Stimulated activated effector memory CD8-positive, alpha-beta T cell treated with anti-CD3 and anti-CD28 coated beads, Interleukin-12 subunit alpha, Interleukin-12 subunit beta, amount 100 ng/mL, for 72 hours (primary cell): ENCODE measurements around the gene AAGAB.

Experiments
- ATAC-seq: fragments of 150-1000 bp; cut with Tn5 transposase; 2 replicates; pipeline ENCODE4 v1.10.0; 2021
- DNase-seq, 2 donors: peaks; one replicate each; pipeline ENCODE4 v3.0.0; 2021 to 2022; ENCODE audit warnings: low spot score in 2 of 2
- H3K27ac Mint-ChIP-seq: one replicate; pipeline ENCODE4 v1.8.0; 2022; ENCODE audit warnings: mild to moderate bottlenecking, mixed read lengths
- H3K36me3 Mint-ChIP-seq: one replicate; pipeline ENCODE4 v1.8.0; 2022; ENCODE audit warnings: mild to moderate bottlenecking, mixed read lengths
- H3K4me1 Mint-ChIP-seq: one replicate; pipeline ENCODE4 v1.8.0; 2022; ENCODE audit warnings: mixed read lengths
- H3K4me3 Mint-ChIP-seq: one replicate; pipeline ENCODE4 v1.8.0; 2022; ENCODE audit warnings: mild to moderate bottlenecking, mixed read lengths
- H3K9me3 Mint-ChIP-seq: one replicate; pipeline ENCODE4 v1.8.0; 2022; ENCODE audit warnings: mixed read lengths

AAGAB gene

GRCh38 chr15:67192185-67192820 lies 62.2 kb downstream of the AAGAB start:
- DNase-seq: no peak
- peak; percentile 57 for ATAC-seq
- Mint-ChIP-seq H3K4me1 (peaks cover 20% of the 10 kb centered on the region), H3K27ac (peak overlapping the region; percentile 74), H3K4me3 (no peak overlapping the region), H3K9me3 (no peaks in the 10 kb centered on the region), H3K36me3 (peaks cover 94% of the 10 kb centered on the region)

DNA sequence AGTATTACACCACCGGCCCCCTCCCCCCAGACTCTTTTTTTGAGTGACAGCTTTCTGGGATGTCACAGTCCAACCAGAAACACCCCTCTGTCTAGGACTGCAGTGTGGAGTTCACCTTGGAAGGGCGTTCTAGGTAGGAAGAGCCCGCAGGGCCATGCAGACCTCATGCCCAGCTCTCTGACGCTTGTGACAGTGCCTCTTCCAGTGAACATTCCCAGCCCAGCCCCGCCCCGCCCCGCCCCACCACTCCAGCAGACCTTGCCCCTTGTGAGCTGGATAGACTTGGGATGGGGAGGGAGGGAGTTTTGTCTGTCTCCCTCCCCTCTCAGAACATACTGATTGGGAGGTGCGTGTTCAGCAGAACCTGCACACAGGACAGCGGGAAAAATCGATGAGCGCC lies 63.6 kb downstream of the AAGAB start:
- no peak for ATAC-seq
- H3K4me1 Mint-ChIP-seq: peaks cover 24% of the 10 kb centered on the region
- no peak for DNase-seq
- H3K9me3 Mint-ChIP-seq: no peaks in the 10 kb centered on the region
- H3K4me3 Mint-ChIP-seq: no peak overlapping the region
- H3K27ac Mint-ChIP-seq: no peak overlapping the region
- H3K36me3 Mint-ChIP-seq: peaks cover 94% of the 10 kb centered on the region

GRCh38 chr15:67190326-67190725 lies 64.1 kb downstream of the AAGAB start:
- H3K9me3 Mint-ChIP-seq: no peaks in the 10 kb centered on the region
- peak overlapping the region; percentile 81 for H3K27ac Mint-ChIP-seq
- ATAC-seq (no peak), DNase-seq (no peak)
- H3K4me3 Mint-ChIP-seq: no peak overlapping the region
- H3K4me1 Mint-ChIP-seq: peaks cover 29% of the 10 kb centered on the region
- peaks cover 94% of the 10 kb centered on the region for H3K36me3 Mint-ChIP-seq

DNA sequence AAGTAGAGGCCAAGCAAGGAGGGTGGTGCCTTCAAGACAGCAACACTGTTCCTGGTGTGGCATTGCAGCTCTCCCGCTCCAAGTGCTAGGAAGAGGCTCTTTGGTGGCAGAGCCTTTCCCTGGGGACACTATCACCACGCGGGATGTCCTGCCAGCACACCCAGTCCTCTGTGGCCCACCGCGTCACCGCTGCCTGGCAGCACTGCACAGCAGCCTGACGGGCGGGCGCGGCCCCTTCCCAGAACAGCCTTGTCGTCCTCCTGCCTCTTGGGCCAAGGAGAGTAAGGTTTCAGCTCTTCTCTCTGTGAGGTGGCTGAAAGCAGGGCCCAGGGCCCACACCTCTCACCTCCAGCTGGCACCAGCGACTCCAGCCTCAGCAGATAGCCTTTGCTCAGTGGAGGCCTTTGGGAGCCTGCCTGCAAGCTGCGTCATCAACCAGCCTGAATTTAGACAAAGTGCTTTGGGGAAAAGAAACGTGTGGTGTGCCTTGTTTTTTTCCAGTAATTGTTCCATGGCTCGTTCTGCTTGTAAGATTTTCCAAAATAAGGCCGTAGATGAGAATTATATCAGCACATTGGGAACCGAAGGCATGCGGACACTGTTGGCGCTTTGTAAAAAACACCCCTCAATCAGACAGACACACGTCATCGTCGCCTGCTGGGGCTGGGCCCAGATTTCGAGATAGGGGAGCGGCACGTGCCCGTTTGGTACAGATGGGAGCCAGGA lies 65.0 kb downstream of the AAGAB start:
- H3K4me1 Mint-ChIP-seq: peaks cover 37% of the 10 kb centered on the region
- H3K36me3 Mint-ChIP-seq: peaks cover 94% of the 10 kb centered on the region
- DNase-seq (no peak), ATAC-seq (no peak)
- H3K9me3 Mint-ChIP-seq: no peaks in the 10 kb centered on the region
- H3K4me3 Mint-ChIP-seq: no peak overlapping the region
- H3K27ac Mint-ChIP-seq: peak overlapping the region; percentile 81

DNA sequence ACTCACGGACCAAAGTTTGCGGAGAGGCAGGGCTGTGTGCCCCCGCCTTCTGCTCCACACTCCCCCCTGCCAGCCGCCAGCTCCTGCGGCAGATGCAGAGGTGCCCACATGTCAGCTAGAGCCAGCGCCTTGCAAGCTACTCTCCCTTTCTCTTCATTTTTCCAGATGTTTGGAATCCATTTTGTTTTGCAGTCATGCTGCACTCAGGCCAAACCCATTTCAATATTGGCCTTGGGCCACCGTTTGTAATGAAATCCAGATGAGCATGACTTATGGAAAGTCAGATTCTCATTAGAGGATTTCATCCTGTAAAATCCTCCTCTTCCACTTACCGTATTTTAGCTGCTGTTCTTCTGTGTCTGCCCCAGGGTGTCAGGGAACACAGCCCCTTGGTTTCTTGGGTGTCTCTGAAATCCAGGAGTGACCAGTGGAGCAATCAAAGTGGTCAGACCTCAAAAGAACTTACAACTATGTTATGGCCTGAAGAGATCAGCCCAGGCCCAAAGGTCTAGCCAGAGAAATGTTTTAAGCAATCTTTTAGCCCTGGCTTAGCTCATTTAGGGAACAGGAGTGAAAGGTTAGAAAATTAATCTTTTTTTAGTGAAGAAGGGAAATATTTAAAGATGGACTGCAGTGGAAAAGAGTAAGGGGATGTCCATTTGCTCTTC lies 65.8 kb downstream of the AAGAB start:
- Mint-ChIP-seq H3K27ac (peak overlapping the region; percentile 81), H3K9me3 (no peaks in the 10 kb centered on the region), H3K36me3 (peaks cover 93% of the 10 kb centered on the region), H3K4me1 (peaks cover 40% of the 10 kb centered on the region), H3K4me3 (no peak overlapping the region)
- no peak for ATAC-seq
- DNase-seq: no peak

DNA sequence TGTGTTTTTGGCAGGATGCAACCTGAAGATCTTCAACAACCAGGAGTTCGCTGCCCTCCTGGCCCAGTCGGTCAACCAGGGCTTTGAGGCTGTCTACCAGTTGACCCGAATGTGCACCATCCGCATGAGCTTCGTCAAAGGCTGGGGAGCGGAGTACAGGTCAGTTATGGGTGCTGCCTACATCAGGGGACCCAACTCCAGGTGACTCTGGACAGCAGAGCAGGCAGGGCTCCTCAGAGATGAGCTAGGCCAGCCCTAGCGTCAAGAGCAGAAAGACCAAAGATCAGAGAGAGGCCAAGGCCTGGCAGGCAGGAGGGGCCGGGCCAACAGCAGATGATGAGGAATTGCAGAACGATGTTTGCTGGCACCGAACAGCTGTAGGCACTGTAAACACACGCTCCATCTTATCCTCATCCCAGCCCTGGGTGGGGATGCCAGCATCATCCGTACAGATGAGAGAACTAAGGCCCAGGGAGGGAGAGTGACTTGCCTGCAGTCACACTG lies 67.1 kb downstream of the AAGAB start:
- Mint-ChIP-seq H3K4me1 (peaks cover 38% of the 10 kb centered on the region), H3K4me3 (no peak overlapping the region), H3K27ac (peak overlapping the region; percentile 90), H3K9me3 (no peaks in the 10 kb centered on the region), H3K36me3 (peaks cover 94% of the 10 kb centered on the region)
- no peak for DNase-seq
- no peak for ATAC-seq

DNA sequence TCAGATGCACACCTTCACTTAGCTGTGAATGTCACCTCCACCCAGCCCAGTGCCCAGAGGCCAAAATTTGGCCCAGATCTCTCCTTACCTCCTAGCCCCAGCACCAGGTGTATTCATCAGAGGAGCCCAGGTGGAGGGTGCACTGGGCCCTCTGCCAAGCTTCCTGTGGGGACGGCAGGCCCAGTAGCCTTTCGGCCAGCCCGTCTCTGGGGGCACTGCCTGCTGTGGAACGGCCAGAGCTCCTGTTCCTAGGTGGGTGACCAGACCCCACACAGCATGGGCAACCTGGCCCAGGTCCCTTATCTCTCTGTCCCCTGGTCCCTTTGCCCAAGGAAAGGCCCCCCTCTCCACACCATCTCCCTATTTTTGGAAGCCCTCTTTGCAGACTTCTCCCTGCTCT lies 67.8 kb downstream of the AAGAB start:
- peak overlapping the region; percentile 90 for H3K27ac Mint-ChIP-seq
- no peak for ATAC-seq
- no peak for DNase-seq
- peaks cover 94% of the 10 kb centered on the region for H3K36me3 Mint-ChIP-seq
- H3K4me3 Mint-ChIP-seq: no peak overlapping the region
- H3K4me1 Mint-ChIP-seq: peaks cover 31% of the 10 kb centered on the region
- H3K9me3 Mint-ChIP-seq: no peaks in the 10 kb centered on the region

GRCh38 chr15:67186226-67186649 lies 68.2 kb downstream of the AAGAB start:
- Mint-ChIP-seq H3K4me3 (no peak overlapping the region), H3K27ac (peak overlapping the region; percentile 90), H3K4me1 (peaks cover 30% of the 10 kb centered on the region), H3K9me3 (no peaks in the 10 kb centered on the region), H3K36me3 (peaks cover 93% of the 10 kb centered on the region)
- ATAC-seq: no peak
- no peak for DNase-seq

- Mint-ChIP-seq H3K36me3 (peaks cover 88% of the 10 kb centered on the region), H3K9me3 (no peaks in the 10 kb centered on the region), H3K4me1 (peaks cover 30% of the 10 kb centered on the region), H3K4me3 (no peak overlapping the region), H3K27ac (peak overlapping the region; percentile 90)
- ATAC-seq (peak; percentile 90), DNase-seq (no peak)
These were observed 68.7 kb downstream of the AAGAB start for GRCh38 chr15:67185621-67186225.

DNA sequence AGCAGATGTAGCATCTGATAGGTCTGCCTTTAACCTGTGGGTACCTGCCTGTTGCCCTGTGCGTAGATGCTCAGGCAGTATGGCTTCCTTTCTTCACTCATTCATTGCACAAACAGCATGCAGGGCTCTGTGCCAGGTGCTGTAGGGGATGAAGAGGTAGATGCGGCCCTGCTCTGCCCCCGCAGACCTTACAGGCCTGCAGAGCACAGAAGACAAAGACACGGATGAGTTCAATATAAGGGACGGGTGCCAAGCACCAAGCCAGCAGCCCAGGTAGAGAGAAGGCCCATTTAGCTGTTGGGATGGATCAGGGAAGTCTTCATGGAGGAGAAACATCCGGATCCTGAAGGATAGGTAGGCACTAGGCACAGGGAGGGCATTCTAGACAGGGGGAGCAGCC lies 69.4 kb downstream of the AAGAB start:
- Mint-ChIP-seq H3K36me3 (peaks cover 93% of the 10 kb centered on the region), H3K27ac (peak overlapping the region; percentile 90), H3K4me1 (peaks cover 31% of the 10 kb centered on the region), H3K9me3 (no peaks in the 10 kb centered on the region), H3K4me3 (no peak overlapping the region)
- DNase-seq: no peak
- no peak for ATAC-seq

- ATAC-seq: no peak
- peaks cover 92% of the 10 kb centered on the region for H3K36me3 Mint-ChIP-seq
- peak overlapping the region; percentile 90 for H3K27ac Mint-ChIP-seq
- H3K9me3 Mint-ChIP-seq: no peaks in the 10 kb centered on the region
- no peak for DNase-seq
- H3K4me3 Mint-ChIP-seq: no peak overlapping the region
- H3K4me1 Mint-ChIP-seq: peaks cover 38% of the 10 kb centered on the region
These were observed 70.1 kb downstream of the AAGAB start for GRCh38 chr15:67184208-67184925.

GRCh38 chr15:67183443-67184169 lies 70.9 kb downstream of the AAGAB start:
- H3K4me3 Mint-ChIP-seq: no peak overlapping the region
- no peak for DNase-seq
- ATAC-seq: no peak
- H3K27ac Mint-ChIP-seq: peak overlapping the region; percentile 45
- H3K9me3 Mint-ChIP-seq: no peaks in the 10 kb centered on the region
- peaks cover 85% of the 10 kb centered on the region for H3K36me3 Mint-ChIP-seq
- peaks cover 39% of the 10 kb centered on the region for H3K4me1 Mint-ChIP-seq

- ATAC-seq (no peak), DNase-seq (no peak)
- H3K27ac Mint-ChIP-seq: no peak overlapping the region
- peaks cover 78% of the 10 kb centered on the region for H3K36me3 Mint-ChIP-seq
- H3K4me3 Mint-ChIP-seq: no peak overlapping the region
- peaks cover 35% of the 10 kb centered on the region for H3K4me1 Mint-ChIP-seq
- H3K9me3 Mint-ChIP-seq: no peaks in the 10 kb centered on the region
These were observed 73.2 kb downstream of the AAGAB start for GRCh38 chr15:67181221-67181639.

GRCh38 chr15:67180514-67181191 lies 73.8 kb downstream of the AAGAB start:
- no peak overlapping the region for H3K4me3 Mint-ChIP-seq
- H3K9me3 Mint-ChIP-seq: no peaks in the 10 kb centered on the region
- peaks cover 35% of the 10 kb centered on the region for H3K4me1 Mint-ChIP-seq
- H3K27ac Mint-ChIP-seq: no peak overlapping the region
- no peak for DNase-seq
- peaks cover 78% of the 10 kb centered on the region for H3K36me3 Mint-ChIP-seq
- no peak for ATAC-seq
